Left lung (tissue), 10 donors: ENCODE data around the gene DSCAML1. TPM values are rescaled to one million over a fixed set of nuclear protein-coding genes. Genes with fewer than 3 reads are reported as not detected.

Source experiments
- ATAC-seq: fragments of 200-7000 bp; cut with Tn5 transposase; one replicate; pipeline ENCODE4 v1.9.1; 2020; ENCODE audit warnings: moderate library complexity
- DNase-seq, 4 donors: peaks; one replicate each; pipeline ENCODE4 v3.0.0-alpha.2; 2013 to 2020
- H3K27ac ChIP-seq, 2 donors: fragments of 200-600 bp; sonication (generic) in 1 of 2; one replicate each; pipeline versions ENCODE4 v1.5.0 to v1.8.0; 2020 to 2021
- H3K27me3 ChIP-seq, 2 donors: fragments of 200-600 bp; sonication (generic) in 1 of 2; one replicate each; pipeline versions ENCODE4 v1.5.0 to v1.8.0; 2020 to 2021
- H3K36me3 ChIP-seq, 2 donors: fragments of 200-600 bp; sonication (generic) in 1 of 2; one replicate each; pipeline versions ENCODE4 v1.5.0 to v1.8.0; 2020 to 2021
- H3K4me1 ChIP-seq, 2 donors: fragments of 200-600 bp; one replicate each; pipeline ENCODE4 v1.8.0; 2021
- H3K4me3 ChIP-seq, 2 donors: fragments of 200-600 bp; sonication (generic) in 1 of 2; one replicate each; pipeline versions ENCODE4 v1.5.0 to v1.8.0; 2020 to 2021; ENCODE audit warnings: mild to moderate bottlenecking in 1 of 2
- H3K9me3 ChIP-seq, 2 donors: fragments of 200-600 bp; sonication (generic) in 1 of 2; one replicate each; pipeline versions ENCODE4 v1.5.0 to v1.8.0; 2020 to 2021
- intact Hi-C, 2 donors: fragments of 100-400 bp; cut with DNase I; formaldehyde crosslinking; loops; one replicate each; pipeline versions ENCODE4 v1.11.2 to v1.14.2; 2022
- polyA plus RNA-seq, 6 donors: library from polyadenylated mRNA; unstranded; fragments of 120-200 nt; gene quantifications; one replicate each; pipeline ENCODE4 v1.2.1, GENCODE V29; 2013; ENCODE audit not compliant: insufficient read length in 6 of 6
- total RNA-seq, 2 donors: library from RNA; stranded (reverse); fragmentation: NEBNext Ultra II Directional; extraction: Animal tissue kit (Norgen Biotek cat#: 25700); gene quantifications; one replicate each; pipeline ENCODE4 v1.2.1, GENCODE V29; 2021
- TF ChIP-seq, protein P1 (sequence below), 2 donors: fragments of 200-600 bp; sonication (generic) in 1 of 2; IDR thresholded peaks; one replicate each; pipeline versions ENCODE4 v1.5.0 to v1.8.0; 2021; ENCODE audit warnings: antibody characterized with exemption in 2 of 2
- donor health status: DM: no; HTN: yes; CAD: no.
- donor health status: DM: no; HTN: no; CAD: no.

The DSCAML1 gene
- total and polyA plus RNA-seq, 8 donors, result 0.35 to 1.8 (median 1.2) TPM

DNA sequence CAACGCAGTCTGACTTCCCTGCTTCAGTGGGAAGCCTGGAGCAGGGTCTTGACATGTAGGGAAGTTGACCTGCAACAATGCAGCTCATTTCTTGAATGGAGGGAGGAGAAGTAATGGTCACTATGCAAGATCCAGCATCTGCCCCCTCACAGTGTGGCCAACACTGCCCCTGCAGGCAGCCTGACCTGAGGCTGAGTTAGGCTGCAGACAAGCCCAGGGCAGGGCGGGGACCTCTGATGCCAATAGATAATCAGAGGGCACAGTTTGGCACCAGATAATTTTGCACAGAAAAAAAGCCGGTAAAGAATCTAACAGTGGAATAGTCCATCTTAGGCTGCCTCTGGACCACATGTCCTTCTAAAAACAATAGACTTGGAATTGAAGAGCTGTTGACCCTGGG, 182.3 kb downstream of the DSCAML1 start:
- Histone ChIP-seq H3K36me3 (no peaks in the 10 kb centered on the region), H3K27ac (no peak overlapping the region), H3K4me1 (no peaks in the 10 kb centered on the region), H3K9me3 (no peaks in the 10 kb centered on the region), H3K4me3 (no peak overlapping the region), H3K27me3 (peaks cover 0 to 11% of the 10 kb centered on the region in 2 donors)
- TF ChIP-seq, protein P1, sequence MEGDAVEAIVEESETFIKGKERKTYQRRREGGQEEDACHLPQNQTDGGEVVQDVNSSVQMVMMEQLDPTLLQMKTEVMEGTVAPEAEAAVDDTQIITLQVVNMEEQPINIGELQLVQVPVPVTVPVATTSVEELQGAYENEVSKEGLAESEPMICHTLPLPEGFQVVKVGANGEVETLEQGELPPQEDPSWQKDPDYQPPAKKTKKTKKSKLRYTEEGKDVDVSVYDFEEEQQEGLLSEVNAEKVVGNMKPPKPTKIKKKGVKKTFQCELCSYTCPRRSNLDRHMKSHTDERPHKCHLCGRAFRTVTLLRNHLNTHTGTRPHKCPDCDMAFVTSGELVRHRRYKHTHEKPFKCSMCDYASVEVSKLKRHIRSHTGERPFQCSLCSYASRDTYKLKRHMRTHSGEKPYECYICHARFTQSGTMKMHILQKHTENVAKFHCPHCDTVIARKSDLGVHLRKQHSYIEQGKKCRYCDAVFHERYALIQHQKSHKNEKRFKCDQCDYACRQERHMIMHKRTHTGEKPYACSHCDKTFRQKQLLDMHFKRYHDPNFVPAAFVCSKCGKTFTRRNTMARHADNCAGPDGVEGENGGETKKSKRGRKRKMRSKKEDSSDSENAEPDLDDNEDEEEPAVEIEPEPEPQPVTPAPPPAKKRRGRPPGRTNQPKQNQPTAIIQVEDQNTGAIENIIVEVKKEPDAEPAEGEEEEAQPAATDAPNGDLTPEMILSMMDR (IDR thresholded peaks at IDR 0.05), result no peak
- ATAC-seq (no peak), DNase-seq (no peak)
- intact Hi-C loops, result no loop called here

DNA sequence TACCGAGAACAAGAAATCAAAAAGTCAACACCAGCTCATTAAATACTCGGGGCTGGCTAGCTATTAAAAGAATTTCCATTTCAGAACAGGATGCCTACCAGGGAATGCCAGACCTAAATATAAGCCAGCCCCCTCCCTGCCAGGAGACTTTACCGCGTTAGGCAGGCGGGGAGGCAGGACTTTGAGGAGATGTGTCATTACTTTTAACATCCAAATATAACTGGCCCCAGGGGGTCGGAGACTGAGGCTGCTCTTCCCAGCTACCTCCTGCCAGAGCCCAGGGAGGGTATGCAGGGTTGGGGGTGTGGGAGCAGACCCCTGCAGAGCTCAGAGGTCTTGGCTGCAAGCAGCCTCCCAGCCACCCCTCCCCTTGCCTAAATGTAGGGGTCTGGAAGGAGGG, 183.5 kb downstream of the DSCAML1 start:
- Histone ChIP-seq H3K27me3 (peaks cover 0 to 11% of the 10 kb centered on the region in 2 donors), H3K27ac (no peak overlapping the region), H3K36me3 (no peaks in the 10 kb centered on the region), H3K9me3 (no peaks in the 10 kb centered on the region), H3K4me3 (no peak overlapping the region), H3K4me1 (no peaks in the 10 kb centered on the region)
- no peak for ATAC-seq
- intact Hi-C loops, result no loop called here
- TF ChIP-seq, protein P1 (IDR thresholded peaks at IDR 0.05), result no peak
- DNase-seq, result no peak

DNA sequence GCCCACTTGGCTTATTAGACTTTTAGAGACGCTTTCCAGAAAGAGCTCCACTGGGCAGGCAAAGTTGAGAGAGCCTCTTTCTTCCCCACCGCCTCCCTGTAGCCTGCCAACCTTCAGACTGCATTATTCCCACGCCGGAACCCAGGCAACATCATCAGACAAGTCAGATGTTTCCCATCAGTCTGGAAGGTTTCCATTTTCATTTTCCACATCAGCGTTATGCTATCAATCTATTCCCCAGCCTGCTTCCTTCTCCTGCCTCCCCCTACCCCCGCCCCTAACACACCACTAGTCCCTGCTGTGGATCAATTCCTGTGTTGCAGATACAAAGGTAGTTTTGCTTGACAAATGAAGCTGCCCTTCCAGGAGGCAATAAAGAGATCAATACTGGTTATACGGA, 184.8 kb downstream of the DSCAML1 start:
- Histone ChIP-seq H3K27ac (no peak overlapping the region), H3K9me3 (no peaks in the 10 kb centered on the region), H3K4me1 (no peaks in the 10 kb centered on the region), H3K4me3 (no peak overlapping the region), H3K27me3 (peaks cover 0 to 11% of the 10 kb centered on the region in 2 donors), H3K36me3 (no peaks in the 10 kb centered on the region)
- DNase-seq (no peak), ATAC-seq (no peak)
- intact Hi-C loops, result no loop called here
- TF ChIP-seq, protein P1 (IDR thresholded peaks at IDR 0.05), result no peak

GRCh38 chr11:117610901-117611300, 186.1 kb downstream of the DSCAML1 start:
- TF ChIP-seq, protein P1 (IDR thresholded peaks at IDR 0.05), result no peak
- Histone ChIP-seq H3K27ac (no peak overlapping the region), H3K4me1 (no peaks in the 10 kb centered on the region), H3K4me3 (no peak overlapping the region), H3K27me3 (peaks cover 0 to 11% of the 10 kb centered on the region in 2 donors), H3K36me3 (no peaks in the 10 kb centered on the region), H3K9me3 (no peaks in the 10 kb centered on the region)
- DNase-seq, result no peak
- no peak for ATAC-seq
- intact Hi-C loops, result no loop called here

DNA sequence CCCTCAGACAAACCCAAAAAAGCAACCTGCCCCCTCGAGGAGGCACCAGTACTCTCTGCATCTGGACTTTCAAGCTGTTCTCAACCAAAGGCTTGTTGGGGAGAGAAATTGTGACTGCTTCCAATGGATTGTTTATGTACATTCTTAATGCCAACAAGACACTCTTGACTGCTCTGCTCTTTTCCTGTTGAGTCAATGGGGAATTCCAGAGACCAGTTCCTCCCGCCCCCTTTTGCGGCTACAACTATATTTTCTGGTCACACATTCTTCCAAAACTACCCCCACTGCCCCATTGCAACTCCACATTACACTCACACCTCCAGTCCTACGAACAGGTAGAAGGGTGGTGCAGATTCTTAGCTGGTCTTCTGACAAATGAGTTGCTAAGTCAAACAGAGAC, 187.0 kb downstream of the DSCAML1 start:
- Histone ChIP-seq H3K9me3 (no peaks in the 10 kb centered on the region), H3K36me3 (no peaks in the 10 kb centered on the region), H3K4me1 (no peaks in the 10 kb centered on the region), H3K27me3 (peaks cover 0 to 11% of the 10 kb centered on the region in 2 donors), H3K27ac (no peak overlapping the region), H3K4me3 (no peak overlapping the region)
- TF ChIP-seq, protein P1 (IDR thresholded peaks at IDR 0.05), result no peak
- intact Hi-C loops, result no loop called here
- ATAC-seq, result no peak
- DNase-seq, result no peak
